Measurements from ENCODE around the gene ARIH1.
"Not testable (repeated sequence)": the region's sequence is repeated elsewhere in the genome, so short reads cannot be mapped to it uniquely, and the experiment has no call there.

Gene ARIH1

GRCh38 chr15:72604794-72605193, 130.7 kb downstream of the ARIH1 start:
- H3K4me3 ChIP-seq (ENCODE audit: low read depth, low read length): no peak overlapping the region
- DNase-seq (ENCODE audit: low read depth): no peak
- TF ChIP-seq, protein P1, sequence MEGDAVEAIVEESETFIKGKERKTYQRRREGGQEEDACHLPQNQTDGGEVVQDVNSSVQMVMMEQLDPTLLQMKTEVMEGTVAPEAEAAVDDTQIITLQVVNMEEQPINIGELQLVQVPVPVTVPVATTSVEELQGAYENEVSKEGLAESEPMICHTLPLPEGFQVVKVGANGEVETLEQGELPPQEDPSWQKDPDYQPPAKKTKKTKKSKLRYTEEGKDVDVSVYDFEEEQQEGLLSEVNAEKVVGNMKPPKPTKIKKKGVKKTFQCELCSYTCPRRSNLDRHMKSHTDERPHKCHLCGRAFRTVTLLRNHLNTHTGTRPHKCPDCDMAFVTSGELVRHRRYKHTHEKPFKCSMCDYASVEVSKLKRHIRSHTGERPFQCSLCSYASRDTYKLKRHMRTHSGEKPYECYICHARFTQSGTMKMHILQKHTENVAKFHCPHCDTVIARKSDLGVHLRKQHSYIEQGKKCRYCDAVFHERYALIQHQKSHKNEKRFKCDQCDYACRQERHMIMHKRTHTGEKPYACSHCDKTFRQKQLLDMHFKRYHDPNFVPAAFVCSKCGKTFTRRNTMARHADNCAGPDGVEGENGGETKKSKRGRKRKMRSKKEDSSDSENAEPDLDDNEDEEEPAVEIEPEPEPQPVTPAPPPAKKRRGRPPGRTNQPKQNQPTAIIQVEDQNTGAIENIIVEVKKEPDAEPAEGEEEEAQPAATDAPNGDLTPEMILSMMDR (IDR thresholded peaks at IDR 0.05; ENCODE audit: control insufficient read depth, extremely low read depth, insufficient read depth): no peak

- H3K4me3 ChIP-seq (ENCODE audit: low read depth, low read length); DNase-seq (ENCODE audit: low read depth): not testable (repeated sequence)
These were observed 134.0 kb downstream of the ARIH1 start for GRCh38 chr15:72608084-72608483.

- H3K4me3 ChIP-seq (ENCODE audit: low read depth, low read length): no peak overlapping the region
- TF ChIP-seq, protein P1 (IDR thresholded peaks at IDR 0.05; ENCODE audit: control insufficient read depth, extremely low read depth, insufficient read depth): no peak
- no peak for DNase-seq (ENCODE audit: low read depth)
These were observed 135.7 kb downstream of the ARIH1 start for GRCh38 chr15:72609862-72610261.

GRCh38 chr15:72612324-72612723, 138.2 kb downstream of the ARIH1 start:
- not testable (repeated sequence) for DNase-seq (ENCODE audit: low read depth); H3K4me3 ChIP-seq (ENCODE audit: low read depth, low read length)

DNA sequence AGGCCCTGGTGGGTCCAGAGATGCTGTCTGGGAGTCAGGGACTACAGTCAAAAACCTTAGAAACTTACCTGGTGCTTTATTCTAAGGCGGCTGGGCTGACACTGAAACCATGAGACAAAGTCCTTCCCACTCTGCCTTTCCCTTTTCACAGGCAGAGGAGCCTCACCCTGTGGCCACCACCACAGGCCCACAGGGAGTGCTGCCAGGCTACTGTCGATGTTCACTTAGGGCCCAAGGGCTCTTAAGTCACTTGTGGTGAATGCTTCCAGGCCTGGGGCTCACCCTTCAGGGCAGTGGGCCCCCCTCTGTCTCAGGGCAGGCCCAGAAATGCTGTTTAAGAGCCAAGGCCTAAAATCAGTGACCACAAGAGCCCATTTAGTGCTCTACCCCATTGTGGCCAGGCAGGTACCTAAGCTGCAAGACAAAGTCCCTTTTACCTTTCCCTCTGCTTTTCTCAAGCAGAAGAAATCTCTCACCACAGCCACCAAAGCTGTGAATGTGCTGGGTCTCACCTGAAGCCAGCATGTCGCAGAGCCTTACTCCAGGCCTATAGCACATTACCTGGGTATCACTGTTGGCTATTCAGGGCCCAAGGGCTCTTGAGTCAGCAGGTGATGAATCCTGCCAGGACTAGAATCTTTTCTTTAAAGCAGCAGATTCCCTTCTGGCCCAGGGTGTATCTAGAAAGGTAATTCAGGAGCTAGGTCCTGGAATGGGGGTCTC, 140.8 kb downstream of the ARIH1 start:
- TF ChIP-seq, protein P1 (IDR thresholded peaks at IDR 0.05; ENCODE audit: control insufficient read depth, extremely low read depth, insufficient read depth): no peak
- H3K4me3 ChIP-seq (ENCODE audit: low read depth, low read length): no peak overlapping the region
- no peak for DNase-seq (ENCODE audit: low read depth)

DNA sequence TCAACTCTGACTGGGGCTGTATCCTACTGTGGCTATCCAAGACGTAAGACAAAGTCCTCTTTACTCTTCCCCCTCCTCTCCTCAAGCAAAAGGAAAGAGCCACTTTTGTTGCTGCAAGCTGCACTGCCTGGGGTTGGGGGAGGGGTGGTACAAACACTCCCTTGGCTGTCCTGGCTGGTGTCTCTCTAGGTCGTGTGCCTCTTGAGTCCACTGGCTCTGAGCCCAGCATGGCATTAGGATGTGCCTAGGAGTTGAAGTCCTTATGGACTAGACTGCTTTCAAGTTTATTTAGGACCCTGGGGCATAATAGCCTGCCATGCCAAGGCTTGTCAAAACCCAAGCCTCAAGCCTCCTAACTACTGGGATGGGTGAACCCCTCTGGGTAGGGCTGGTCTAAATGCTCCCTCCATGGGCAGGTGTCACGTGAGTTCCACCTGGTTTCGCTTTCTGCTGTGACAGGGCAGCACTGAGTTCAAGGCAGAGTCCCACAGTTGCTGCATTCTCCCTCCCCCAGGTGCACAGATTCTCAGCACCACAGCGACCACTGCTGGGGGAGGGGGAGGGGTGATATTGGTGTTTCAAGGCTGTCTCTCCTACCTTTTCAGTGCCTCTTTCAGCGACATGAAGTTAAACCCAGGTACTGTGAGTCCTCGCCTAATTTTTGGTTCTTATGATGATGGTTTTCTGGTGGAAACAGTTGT, 141.6 kb downstream of the ARIH1 start:
- peak; percentile 19 for DNase-seq (ENCODE audit: low read depth)
- not testable (repeated sequence) for H3K4me3 ChIP-seq (ENCODE audit: low read depth, low read length)

DNA sequence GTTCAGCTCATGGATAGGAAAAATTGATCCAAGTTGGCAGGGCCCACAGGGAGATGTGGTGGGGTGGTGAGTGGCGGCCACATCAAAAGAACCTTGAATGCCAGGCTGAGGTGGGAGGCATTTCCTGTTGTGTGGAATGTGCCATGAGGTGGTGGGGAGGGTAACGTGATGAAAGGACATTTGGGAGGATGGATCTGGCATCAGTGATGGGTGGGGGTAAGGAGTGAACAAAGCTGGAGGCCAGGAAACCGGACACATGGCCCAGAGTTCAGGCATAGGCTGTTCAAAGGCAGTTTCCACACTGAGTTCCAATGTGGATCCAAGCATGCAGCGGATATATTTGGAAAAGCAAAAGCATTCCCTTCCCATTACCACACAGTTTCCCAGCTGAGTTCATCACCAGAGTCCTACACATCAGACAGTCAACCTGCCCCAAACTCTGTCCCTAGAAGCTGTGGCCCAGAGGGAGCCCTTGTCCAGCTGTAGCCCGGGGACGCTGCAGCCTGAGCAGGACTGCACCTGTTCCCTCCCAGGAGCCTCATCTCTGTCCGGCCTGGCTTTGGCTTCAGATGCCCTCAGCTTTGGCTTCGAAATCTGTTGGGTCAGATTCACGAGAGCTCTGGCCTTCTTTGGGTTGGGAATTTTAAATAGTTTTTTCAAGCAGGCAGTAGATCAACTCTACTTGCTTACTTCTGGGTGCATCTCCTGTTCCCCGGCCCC, 142.5 kb downstream of the ARIH1 start:
- TF ChIP-seq, protein P1 (IDR thresholded peaks at IDR 0.05; ENCODE audit: control insufficient read depth, extremely low read depth, insufficient read depth): no peak
- DNase-seq (ENCODE audit: low read depth): no peak
- H3K4me3 ChIP-seq (ENCODE audit: low read depth, low read length): no peak overlapping the region

DNA sequence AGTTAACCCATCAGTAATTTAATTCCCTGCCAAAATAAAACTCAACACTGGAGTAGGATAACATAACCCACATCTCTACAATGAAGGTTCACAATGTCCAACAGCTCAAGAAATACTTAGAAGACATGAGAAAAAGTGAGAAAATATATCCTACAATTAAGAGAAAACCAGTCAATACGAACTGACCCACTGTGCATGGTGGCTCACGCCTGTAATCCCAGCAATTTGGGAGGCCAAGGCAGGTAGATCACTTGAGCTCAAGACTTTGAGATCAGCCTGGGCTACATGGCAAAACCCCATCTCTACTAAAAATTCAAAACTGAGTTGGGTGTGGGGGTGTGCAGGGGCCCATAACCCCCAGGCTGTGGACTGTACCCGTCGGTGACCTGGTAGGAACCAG, 149.7 kb downstream of the ARIH1 start:
- DNase-seq (ENCODE audit: low read depth); H3K4me3 ChIP-seq (ENCODE audit: low read depth, low read length): not testable (repeated sequence)

- peak; percentile 21 for DNase-seq (ENCODE audit: low read depth)
- not testable (repeated sequence) for H3K4me3 ChIP-seq (ENCODE audit: low read depth, low read length)
These were observed 152.0 kb downstream of the ARIH1 start for GRCh38 chr15:72626153-72626552.

- not testable (repeated sequence) for DNase-seq (ENCODE audit: low read depth); H3K4me3 ChIP-seq (ENCODE audit: low read depth, low read length)
These were observed 154.3 kb downstream of the ARIH1 start for GRCh38 chr15:72628249-72629067.

DNA sequence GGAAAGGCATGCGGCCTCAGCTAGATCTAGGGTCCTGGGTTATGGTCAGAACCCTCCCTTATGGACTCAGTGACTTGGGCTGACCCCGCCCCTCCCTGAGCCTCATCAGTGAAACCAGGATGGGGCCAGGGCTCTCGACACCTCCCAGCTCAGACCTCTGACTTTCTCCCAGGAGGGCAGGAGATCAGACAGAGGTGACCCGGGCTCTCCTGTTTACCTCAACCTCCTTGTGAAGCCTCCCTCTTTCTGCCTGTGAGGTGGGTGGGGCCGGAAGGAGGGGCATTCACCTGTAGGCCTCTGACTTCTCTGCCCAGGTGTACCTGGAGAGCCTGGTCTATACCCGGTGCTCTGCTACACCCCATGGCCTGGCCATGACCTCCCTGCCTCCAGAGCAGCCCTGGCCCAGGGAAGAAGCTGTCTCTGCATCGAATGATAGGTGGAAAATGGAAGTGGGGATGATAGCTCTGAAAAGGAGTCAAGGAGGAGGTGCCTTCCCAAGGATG, 155.0 kb downstream of the ARIH1 start:
- H3K4me3 ChIP-seq (ENCODE audit: low read depth, low read length); DNase-seq (ENCODE audit: low read depth): not testable (repeated sequence)

- DNase-seq (ENCODE audit: low read depth): peak; percentile 31
- H3K4me3 ChIP-seq (ENCODE audit: low read depth, low read length): peak overlapping the region; percentile 45
These were observed 162.6 kb downstream of the ARIH1 start for GRCh38 chr15:72636519-72637282.

All from LNCaP clone FGC (cell line).